Tibial artery (tissue), 4 donors: ENCODE results near the gene ARHGAP32.

Experiments used
- DNase-seq, 2 donors: peaks; one replicate each; pipeline ENCODE4 v3.0.0-alpha.2; 2019
- H3K27ac ChIP-seq, 2 donors: fragments of 200-600 bp; sonication (generic) in 1 of 2; 1 replicate in 1 of 2; 2 replicates in 1 of 2; pipeline ENCODE4 v1.5.1; 2018 to 2019; ENCODE audit warnings: mild to moderate bottlenecking in 1 of 2
- H3K27me3 ChIP-seq, 2 donors: fragments of 200-600 bp; sonication (generic) in 1 of 2; one replicate each; pipeline versions ENCODE4 v1.5.1 to v1.6.0; 2016 to 2019
- H3K36me3 ChIP-seq, 3 donors: fragments of 200-600 bp; sonication (generic) in 2 of 3; one replicate each; pipeline ENCODE4 v1.5.1; 2016 to 2019; ENCODE audit warnings: mild to moderate bottlenecking in 2 of 3
- H3K4me1 ChIP-seq, 4 donors: fragments of 200-600 bp; sonication (generic) in 2 of 4; 1 replicate in 3 of 4; 2 replicates in 1 of 4; pipeline ENCODE4 v1.5.1; 2016 to 2019
- H3K4me3 ChIP-seq, 2 donors: fragments of 200-600 bp; sonication (generic) in 1 of 2; 1 replicate in 1 of 2; 2 replicates in 1 of 2; pipeline ENCODE4 v1.5.1; 2018 to 2019; ENCODE audit warnings: mild to moderate bottlenecking in 2 of 2
- H3K9me3 ChIP-seq, 3 donors: fragments of 200-600 bp; sonication (generic) in 1 of 3; one replicate each; pipeline ENCODE4 v1.5.1; 2016 to 2019
- intact Hi-C: fragments of 100-400 bp; cut with DNase I; formaldehyde crosslinking; loops from one replicate; pipeline ENCODE4 v1.15.0; 2023; ENCODE audit warnings: low total_unique reads
- TF ChIP-seq, protein P1 (sequence below), 2 experiments: fragments of 200-600 bp in 1 of 2; fragments of 450-650 bp in 1 of 2; IDR thresholded peaks; one replicate each; pipeline ENCODE4 v1.5.1; 2017 to 2019; ENCODE audit warnings: antibody characterized with exemption in 2 of 2, mild to moderate bottlenecking in 1 of 2, moderate library complexity in 1 of 2

ARHGAP32 gene

GRCh38 chr11:129035244-129035643, 156.9 kb downstream of the ARHGAP32 start:
- Histone ChIP-seq H3K27ac (no peak overlapping the region), H3K4me3 (no peak overlapping the region), H3K27me3 (no peaks in the 10 kb centered on the region), H3K36me3 (peaks cover 0 to 16% (median 8%) of the 10 kb centered on the region in 3 donors), H3K9me3 (peaks cover 0 to 10% (median 0%) of the 10 kb centered on the region in 3 donors), H3K4me1 (no peaks in the 10 kb centered on the region)
- TF ChIP-seq, protein P1, sequence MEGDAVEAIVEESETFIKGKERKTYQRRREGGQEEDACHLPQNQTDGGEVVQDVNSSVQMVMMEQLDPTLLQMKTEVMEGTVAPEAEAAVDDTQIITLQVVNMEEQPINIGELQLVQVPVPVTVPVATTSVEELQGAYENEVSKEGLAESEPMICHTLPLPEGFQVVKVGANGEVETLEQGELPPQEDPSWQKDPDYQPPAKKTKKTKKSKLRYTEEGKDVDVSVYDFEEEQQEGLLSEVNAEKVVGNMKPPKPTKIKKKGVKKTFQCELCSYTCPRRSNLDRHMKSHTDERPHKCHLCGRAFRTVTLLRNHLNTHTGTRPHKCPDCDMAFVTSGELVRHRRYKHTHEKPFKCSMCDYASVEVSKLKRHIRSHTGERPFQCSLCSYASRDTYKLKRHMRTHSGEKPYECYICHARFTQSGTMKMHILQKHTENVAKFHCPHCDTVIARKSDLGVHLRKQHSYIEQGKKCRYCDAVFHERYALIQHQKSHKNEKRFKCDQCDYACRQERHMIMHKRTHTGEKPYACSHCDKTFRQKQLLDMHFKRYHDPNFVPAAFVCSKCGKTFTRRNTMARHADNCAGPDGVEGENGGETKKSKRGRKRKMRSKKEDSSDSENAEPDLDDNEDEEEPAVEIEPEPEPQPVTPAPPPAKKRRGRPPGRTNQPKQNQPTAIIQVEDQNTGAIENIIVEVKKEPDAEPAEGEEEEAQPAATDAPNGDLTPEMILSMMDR (IDR thresholded peaks at IDR 0.05): no peak
- intact Hi-C loops: no loop called here
- DNase-seq: no peak

DNA sequence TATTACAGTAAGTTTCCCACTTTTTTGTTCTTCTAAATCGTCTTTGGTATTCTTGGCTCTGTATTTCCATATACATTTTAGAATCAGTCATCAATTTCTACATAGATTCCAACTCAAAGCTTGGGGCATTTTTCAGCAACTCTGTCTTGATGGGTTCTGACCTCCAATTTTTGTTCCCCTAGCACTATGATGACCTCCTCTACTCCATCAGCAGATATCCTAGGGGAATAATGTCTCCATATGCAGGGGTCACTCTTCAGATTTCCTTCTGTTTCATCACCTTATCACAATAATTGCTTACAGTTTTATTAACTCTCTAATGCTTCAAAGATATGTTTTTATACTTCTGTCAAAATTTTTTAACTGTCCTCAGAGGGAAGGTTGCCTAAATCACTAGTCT, 158.1 kb downstream of the ARHGAP32 start:
- H3K36me3 ChIP-seq: peaks cover 0 to 16% (median 8%) of the 10 kb centered on the region in 3 donors
- H3K9me3 ChIP-seq: peaks cover 0 to 10% (median 0%) of the 10 kb centered on the region in 3 donors
- H3K27ac ChIP-seq: no peak overlapping the region
- no peaks in the 10 kb centered on the region for H3K4me1 ChIP-seq
- H3K27me3 ChIP-seq: no peaks in the 10 kb centered on the region
- no peak overlapping the region for H3K4me3 ChIP-seq
- DNase-seq: no peak
- intact Hi-C loops: no loop called here
- TF ChIP-seq, protein P1 (IDR thresholded peaks at IDR 0.05): no peak

DNA sequence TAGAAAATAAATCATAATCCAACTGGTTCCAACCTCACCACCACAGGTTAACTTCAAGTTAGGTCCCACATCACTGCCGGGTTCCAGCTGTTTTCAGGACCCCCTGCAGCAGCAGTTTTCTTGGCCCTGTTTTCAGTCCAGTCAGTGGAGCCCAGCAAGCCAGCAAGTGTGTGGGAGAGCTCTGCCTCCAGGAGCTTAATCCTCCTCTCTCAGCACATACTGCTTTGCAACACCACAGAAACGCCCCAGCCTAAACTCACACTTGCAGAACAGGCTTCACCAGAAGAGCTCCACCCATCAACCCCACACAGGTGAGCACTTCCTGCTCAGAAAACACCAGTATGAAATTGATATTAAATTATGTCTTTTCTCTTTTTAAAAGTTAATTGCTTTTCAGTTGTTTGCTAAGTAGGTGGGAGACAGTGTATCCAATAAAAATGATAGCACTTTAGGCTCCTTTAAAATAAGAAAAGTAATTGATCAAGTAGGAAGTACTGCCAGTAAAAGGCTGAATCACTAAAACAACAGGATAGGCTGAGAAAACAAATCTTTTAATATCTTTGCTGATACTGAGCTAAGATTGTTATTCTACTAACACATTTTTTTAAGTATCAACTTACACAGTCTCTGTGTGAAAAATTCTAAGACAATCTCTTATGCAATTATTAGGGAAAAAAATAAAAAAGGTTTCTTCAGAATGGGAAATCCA, 168.0 kb downstream of the ARHGAP32 start:
- Histone ChIP-seq H3K4me1 (peaks cover 0 to 32% (median 3%) of the 10 kb centered on the region in 4 donors), H3K9me3 (no peaks in the 10 kb centered on the region), H3K4me3 (no peak overlapping the region), H3K36me3 (no peaks in the 10 kb centered on the region), H3K27me3 (no peaks in the 10 kb centered on the region), H3K27ac (no peak overlapping the region)
- TF ChIP-seq, protein P1 (IDR thresholded peaks at IDR 0.05): no peak
- DNase-seq: no peak
- intact Hi-C loops: no loop called here

- H3K9me3 ChIP-seq: no peaks in the 10 kb centered on the region
- intact Hi-C loops: no loop called here
- H3K27me3 ChIP-seq: no peaks in the 10 kb centered on the region
- H3K4me3 ChIP-seq: no peak overlapping the region
- TF ChIP-seq, protein P1 (IDR thresholded peaks at IDR 0.05): no peak
- H3K4me1 ChIP-seq: peaks cover 0 to 32% (median 3%) of the 10 kb centered on the region in 4 donors
- H3K36me3 ChIP-seq: no peaks in the 10 kb centered on the region
- no peak for DNase-seq
- H3K27ac ChIP-seq: no peak overlapping the region
These were observed 170.8 kb downstream of the ARHGAP32 start for GRCh38 chr11:129021295-129021694.

- DNase-seq: no peak
- no peak overlapping the region for H3K27ac ChIP-seq
- H3K4me1 ChIP-seq: peaks cover 0 to 21% (median 3%) of the 10 kb centered on the region in 4 donors
- no peak overlapping the region for H3K4me3 ChIP-seq
- intact Hi-C loops: no loop called here
- H3K36me3 ChIP-seq: no peaks in the 10 kb centered on the region
- no peaks in the 10 kb centered on the region for H3K27me3 ChIP-seq
- TF ChIP-seq, protein P1 (IDR thresholded peaks at IDR 0.05): no peak
- H3K9me3 ChIP-seq: no peaks in the 10 kb centered on the region
These were observed 173.1 kb downstream of the ARHGAP32 start for GRCh38 chr11:129018991-129019390.
